ENCODE results near the gene FABP7. TPM values are rescaled to one million over a fixed set of nuclear protein-coding genes. Genes with fewer than 3 reads are reported as not detected.

Gene FABP7
- total and polyA plus RNA-seq, 2 experiments from 2014 or later = 6.6 to 15.7 TPM

DNA sequence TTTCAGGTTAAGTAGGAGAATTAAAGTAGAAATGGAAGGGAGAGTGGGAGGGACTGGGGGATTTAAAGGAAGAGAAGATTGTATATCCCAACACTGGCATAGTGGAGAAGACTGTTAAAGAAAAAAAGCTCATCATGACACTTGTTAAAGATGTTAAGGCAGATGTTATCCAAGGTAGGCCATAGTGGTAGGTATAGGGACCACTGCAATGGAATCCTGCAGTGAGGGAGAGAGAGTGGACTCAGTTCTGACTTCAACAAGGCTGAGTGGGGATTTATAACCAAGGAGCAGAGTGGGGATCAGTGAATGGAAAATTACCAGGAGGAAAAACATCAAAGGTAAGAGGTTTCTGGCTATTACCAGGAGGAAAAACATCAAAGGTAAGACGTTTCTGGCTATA lies 30.7 kb downstream of the FABP7 start (continued):
- TF ChIP-seq, protein P1, sequence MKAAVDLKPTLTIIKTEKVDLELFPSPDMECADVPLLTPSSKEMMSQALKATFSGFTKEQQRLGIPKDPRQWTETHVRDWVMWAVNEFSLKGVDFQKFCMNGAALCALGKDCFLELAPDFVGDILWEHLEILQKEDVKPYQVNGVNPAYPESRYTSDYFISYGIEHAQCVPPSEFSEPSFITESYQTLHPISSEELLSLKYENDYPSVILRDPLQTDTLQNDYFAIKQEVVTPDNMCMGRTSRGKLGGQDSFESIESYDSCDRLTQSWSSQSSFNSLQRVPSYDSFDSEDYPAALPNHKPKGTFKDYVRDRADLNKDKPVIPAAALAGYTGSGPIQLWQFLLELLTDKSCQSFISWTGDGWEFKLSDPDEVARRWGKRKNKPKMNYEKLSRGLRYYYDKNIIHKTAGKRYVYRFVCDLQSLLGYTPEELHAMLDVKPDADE (IDR thresholded peaks at IDR 0.05) = no peak
- TF ChIP-seq STAT1 (IDR thresholded peaks at IDR 0.05; ENCODE audit: unreplicated experiment) = no peak

DNA sequence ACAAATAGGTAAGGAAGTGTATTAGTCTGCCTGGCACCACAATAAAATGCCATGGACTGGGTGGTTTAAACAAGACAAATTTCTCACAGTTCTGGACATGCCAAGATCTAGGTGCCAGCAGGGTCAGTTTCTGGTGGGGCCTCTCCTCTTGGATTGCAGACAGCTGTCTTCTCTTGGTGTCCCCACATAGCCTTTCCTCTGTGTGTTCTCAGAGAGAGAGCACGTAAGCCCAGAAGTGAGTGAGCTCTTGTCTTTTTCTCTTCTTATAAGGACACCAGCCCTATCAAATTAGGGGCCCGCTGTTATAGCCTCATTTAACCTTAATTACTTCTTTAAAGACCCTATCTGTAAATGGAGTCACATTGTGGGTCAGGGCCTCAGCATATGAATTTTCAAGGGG lies 37.8 kb downstream of the FABP7 start:
- Mint-ChIP-seq H3K4me1 (peaks cover 13% of the 10 kb centered on the region), H3K4me3 (no peak overlapping the region), H3K36me3 (ENCODE audit: low read depth) (no peaks in the 10 kb centered on the region), H3K27me3 (ENCODE audit: insufficient read depth, low read depth, poor library complexity) (no peaks in the 10 kb centered on the region), H3K27ac (no peak overlapping the region), H3K9me3 (no peaks in the 10 kb centered on the region)
- H2AFZ ChIP-seq = no peak overlapping the region
- no peaks in the 10 kb centered on the region for H3F3A ChIP-seq (replicated peaks; ENCODE audit: low read depth)
- H3K27me3 ChIP-seq (ENCODE audit: insufficient read depth) = no peaks in the 10 kb centered on the region
- no peak overlapping the region for H3K4me2 ChIP-seq
- ATAC-seq = no peak
- no peak for DNase-seq (ENCODE audit: low spot score)
- no peaks in the 10 kb centered on the region for H3K9me2 ChIP-seq (ENCODE audit: insufficient read depth)
- H3K4me3 ChIP-seq = no peak overlapping the region
- H4K20me1 ChIP-seq (replicated peaks; ENCODE audit: insufficient read depth) = no peaks in the 10 kb centered on the region
- TF ChIP-seq, protein P2, sequence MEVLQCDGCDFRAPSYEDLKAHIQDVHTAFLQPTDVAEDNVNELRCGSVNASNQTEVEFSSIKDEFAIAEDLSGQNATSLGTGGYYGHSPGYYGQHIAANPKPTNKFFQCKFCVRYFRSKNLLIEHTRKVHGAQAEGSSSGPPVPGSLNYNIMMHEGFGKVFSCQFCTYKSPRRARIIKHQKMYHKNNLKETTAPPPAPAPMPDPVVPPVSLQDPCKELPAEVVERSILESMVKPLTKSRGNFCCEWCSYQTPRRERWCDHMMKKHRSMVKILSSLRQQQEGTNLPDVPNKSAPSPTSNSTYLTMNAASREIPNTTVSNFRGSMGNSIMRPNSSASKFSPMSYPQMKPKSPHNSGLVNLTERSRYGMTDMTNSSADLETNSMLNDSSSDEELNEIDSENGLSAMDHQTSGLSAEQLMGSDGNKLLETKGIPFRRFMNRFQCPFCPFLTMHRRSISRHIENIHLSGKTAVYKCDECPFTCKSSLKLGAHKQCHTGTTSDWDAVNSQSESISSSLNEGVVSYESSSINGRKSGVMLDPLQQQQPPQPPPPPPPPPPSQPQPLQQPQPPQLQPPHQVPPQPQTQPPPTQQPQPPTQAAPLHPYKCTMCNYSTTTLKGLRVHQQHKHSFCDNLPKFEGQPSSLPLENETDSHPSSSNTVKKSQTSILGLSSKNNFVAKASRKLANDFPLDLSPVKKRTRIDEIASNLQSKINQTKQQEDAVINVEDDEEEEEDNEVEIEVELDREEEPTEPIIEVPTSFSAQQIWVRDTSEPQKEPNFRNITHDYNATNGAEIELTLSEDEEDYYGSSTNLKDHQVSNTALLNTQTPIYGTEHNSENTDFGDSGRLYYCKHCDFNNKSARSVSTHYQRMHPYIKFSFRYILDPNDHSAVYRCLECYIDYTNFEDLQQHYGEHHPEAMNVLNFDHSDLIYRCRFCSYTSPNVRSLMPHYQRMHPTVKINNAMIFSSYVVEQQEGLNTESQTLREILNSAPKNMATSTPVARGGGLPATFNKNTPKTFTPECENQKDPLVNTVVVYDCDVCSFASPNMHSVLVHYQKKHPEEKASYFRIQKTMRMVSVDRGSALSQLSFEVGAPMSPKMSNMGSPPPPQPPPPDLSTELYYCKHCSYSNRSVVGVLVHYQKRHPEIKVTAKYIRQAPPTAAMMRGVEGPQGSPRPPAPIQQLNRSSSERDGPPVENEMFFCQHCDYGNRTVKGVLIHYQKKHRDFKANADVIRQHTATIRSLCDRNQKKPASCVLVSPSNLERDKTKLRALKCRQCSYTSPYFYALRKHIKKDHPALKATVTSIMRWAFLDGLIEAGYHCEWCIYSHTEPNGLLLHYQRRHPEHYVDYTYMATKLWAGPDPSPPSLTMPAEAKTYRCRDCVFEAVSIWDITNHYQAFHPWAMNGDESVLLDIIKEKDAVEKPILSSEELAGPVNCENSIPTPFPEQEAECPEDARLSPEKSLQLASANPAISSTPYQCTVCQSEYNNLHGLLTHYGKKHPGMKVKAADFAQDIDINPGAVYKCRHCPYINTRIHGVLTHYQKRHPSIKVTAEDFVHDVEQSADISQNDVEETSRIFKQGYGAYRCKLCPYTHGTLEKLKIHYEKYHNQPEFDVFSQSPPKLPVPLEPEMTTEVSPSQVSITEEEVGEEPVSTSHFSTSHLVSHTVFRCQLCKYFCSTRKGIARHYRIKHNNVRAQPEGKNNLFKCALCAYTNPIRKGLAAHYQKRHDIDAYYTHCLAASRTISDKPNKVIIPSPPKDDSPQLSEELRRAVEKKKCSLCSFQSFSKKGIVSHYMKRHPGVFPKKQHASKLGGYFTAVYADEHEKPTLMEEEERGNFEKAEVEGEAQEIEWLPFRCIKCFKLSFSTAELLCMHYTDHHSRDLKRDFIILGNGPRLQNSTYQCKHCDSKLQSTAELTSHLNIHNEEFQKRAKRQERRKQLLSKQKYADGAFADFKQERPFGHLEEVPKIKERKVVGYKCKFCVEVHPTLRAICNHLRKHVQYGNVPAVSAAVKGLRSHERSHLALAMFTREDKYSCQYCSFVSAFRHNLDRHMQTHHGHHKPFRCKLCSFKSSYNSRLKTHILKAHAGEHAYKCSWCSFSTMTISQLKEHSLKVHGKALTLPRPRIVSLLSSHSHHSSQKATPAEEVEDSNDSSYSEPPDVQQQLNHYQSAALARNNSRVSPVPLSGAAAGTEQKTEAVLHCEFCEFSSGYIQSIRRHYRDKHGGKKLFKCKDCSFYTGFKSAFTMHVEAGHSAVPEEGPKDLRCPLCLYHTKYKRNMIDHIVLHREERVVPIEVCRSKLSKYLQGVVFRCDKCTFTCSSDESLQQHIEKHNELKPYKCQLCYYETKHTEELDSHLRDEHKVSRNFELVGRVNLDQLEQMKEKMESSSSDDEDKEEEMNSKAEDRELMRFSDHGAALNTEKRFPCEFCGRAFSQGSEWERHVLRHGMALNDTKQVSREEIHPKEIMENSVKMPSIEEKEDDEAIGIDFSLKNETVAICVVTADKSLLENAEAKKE (CRISPR knock-in tag; IDR thresholded peaks at IDR 0.05) = no peak
- TF ChIP-seq NANOG (IDR thresholded peaks at IDR 0.05; ENCODE audit: borderline replicate concordance) = no peak
- no peak for TF ChIP-seq POLR2AphosphoS5 (IDR thresholded peaks at IDR 0.05; ENCODE audit: low read depth)
- no peak for TF ChIP-seq JUNB (IDR thresholded peaks at IDR 0.05; ENCODE audit: unreplicated experiment)
- H3K79me2 ChIP-seq (replicated peaks; ENCODE audit: insufficient read depth) = no peaks in the 10 kb centered on the region
- H3K4me1 ChIP-seq (ENCODE audit: insufficient read depth) = peaks cover 14% of the 10 kb centered on the region
- H3K36me3 ChIP-seq (ENCODE audit: insufficient read depth) = no peaks in the 10 kb centered on the region
- H3K27ac ChIP-seq (ENCODE audit: low read depth) = no peak overlapping the region

Data from GM23338 (cell line).